OCI-LY3 (cell line): ENCODE measurements around the gene TINAG.

Source experiments
- H2AFZ ChIP-seq: fragments of 200-600, 300-600 bp; shearing (Covaris generic); 2 replicates; pipeline ENCODE4 v1.6.0; 2014; ENCODE audit warnings: antibody characterized with exemption, low read depth, low read length
- H3K27ac ChIP-seq: fragments of 200-600, 300-600 bp; sonication (generic); 2 replicates; pipeline ENCODE4 v1.5.1; 2014; ENCODE audit warnings: mild to moderate bottlenecking, low read length, moderate library complexity, mixed read lengths
- H3K27me3 ChIP-seq: fragments of 200-600, 300-600 bp; sonication (generic); 2 replicates; pipeline ENCODE4 v1.6.1; 2014; ENCODE audit warnings: low read depth, low read length, mixed read lengths
- H3K36me3 ChIP-seq: fragments of 200-600, 300-600 bp; sonication (generic); replicated peaks from 2 replicates; pipeline ENCODE3; 2014; ENCODE audit warnings: low read depth, low read length, mixed read lengths
- H3K4me1 ChIP-seq: fragments of 300-600, 200-600 bp; sonication (generic); 2 replicates; pipeline ENCODE4 v1.6.1; 2014; ENCODE audit warnings: low read length, mixed read lengths
- H3K4me2 ChIP-seq: fragments of 200-600, 300-600 bp; sonication (generic); 2 replicates; pipeline ENCODE4 v1.6.1; 2014; ENCODE audit warnings: low read length, mixed read lengths
- H3K4me3 ChIP-seq: fragments of 300-600, 200-600 bp; sonication (generic); 2 replicates; pipeline ENCODE4 v1.5.1; 2014; ENCODE audit warnings: antibody characterized with exemption, mild to moderate bottlenecking, low read length, moderate library complexity
- H3K79me2 ChIP-seq: fragments of 300-600, 200-600 bp; shearing (Covaris generic); 2 replicates; pipeline ENCODE4 v1.6.1; 2014; ENCODE audit warnings: mild to moderate bottlenecking, low read length, mixed read lengths
- H3K9ac ChIP-seq: fragments of 300-600, 200-600 bp; shearing (Covaris generic); 2 replicates; pipeline ENCODE4 v1.6.0; 2014; ENCODE audit warnings: mild to moderate bottlenecking, low read length, moderate library complexity
- H3K9me3 ChIP-seq: fragments of 200-600, 300-600 bp; shearing (Covaris generic); 2 replicates; pipeline ENCODE4 v1.6.1; 2014; ENCODE audit warnings: low read length, mixed read lengths; ENCODE audit not compliant: insufficient read depth
- H4K20me1 ChIP-seq: fragments of 200-600, 300-600 bp; sonication (generic); 2 replicates; pipeline ENCODE4 v1.6.1; 2016; ENCODE audit warnings: low read length, mixed read lengths; ENCODE audit not compliant: insufficient read depth
- EZH2phosphoT487 ChIP-seq: fragments of 200-600 bp; shearing (Covaris generic); IDR thresholded peaks from 2 replicates; pipeline ENCODE4 v1.6.1; 2018; ENCODE audit warnings: antibody characterized with exemption, mixed run types, low read depth
- TF ChIP-seq, protein P1 (sequence below): fragments of 200-600, 300-600 bp; sonication (generic); IDR thresholded peaks from 2 replicates; pipeline ENCODE4 v1.5.1; 2014; ENCODE audit warnings: antibody characterized with exemption, low read length, low read depth

Gene TINAG

DNA sequence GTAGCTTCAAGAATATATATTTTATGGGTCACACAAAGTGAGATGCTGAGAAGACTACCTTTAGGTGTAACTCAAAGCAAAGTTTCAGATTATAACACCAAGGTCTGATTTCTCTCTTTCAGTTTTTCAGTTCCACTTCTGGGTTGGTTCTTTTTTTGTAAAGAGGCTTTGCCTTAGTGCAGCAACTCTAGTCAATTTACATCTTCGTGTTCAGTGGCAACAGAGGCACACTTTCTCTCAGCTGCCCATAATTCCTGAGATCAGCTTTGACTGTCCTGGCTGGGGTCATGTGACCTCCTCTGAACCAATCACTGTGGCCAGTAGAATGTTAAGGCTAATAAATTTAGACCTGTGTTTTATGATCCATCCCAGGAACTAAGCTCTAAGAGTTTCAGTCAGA is 120.2 kb downstream of the TINAG start:
- H3K27me3 ChIP-seq: no peaks in the 10 kb centered on the region

DNA sequence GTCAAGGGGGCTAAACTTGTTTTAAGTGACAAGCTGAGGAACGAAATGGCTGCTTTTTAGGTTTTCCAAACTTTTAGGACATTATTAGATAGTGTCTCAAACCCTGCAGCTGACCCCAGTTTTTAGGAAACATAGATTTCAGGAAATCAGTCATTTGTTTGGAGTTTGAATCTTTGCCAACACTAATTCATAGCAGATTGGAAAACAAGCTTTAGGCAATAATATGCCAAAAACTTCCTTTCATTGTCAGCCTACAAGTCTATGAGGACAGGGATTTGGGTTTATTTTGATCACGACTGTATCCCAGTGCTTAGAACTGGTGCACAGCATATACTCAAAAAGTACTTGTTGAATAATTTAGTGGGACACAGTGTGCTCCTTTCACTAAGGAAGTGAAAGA is 123.2 kb downstream of the TINAG start:
- Histone ChIP-seq H2AFZ (no peak overlapping the region), H3K4me2 (peak overlapping the region; percentile 44), H3K36me3 (no peaks in the 10 kb centered on the region), H3K9me3 (no peaks in the 10 kb centered on the region), H3K4me3 (no peak overlapping the region), H4K20me1 (no peaks in the 10 kb centered on the region), H3K79me2 (no peaks in the 10 kb centered on the region), H3K9ac (no peak overlapping the region), H3K27ac (no peak overlapping the region), H3K27me3 (no peaks in the 10 kb centered on the region), H3K4me1 (peaks cover 46% of the 10 kb centered on the region)
- no peak for TF ChIP-seq EZH2phosphoT487
- TF ChIP-seq, protein P1, sequence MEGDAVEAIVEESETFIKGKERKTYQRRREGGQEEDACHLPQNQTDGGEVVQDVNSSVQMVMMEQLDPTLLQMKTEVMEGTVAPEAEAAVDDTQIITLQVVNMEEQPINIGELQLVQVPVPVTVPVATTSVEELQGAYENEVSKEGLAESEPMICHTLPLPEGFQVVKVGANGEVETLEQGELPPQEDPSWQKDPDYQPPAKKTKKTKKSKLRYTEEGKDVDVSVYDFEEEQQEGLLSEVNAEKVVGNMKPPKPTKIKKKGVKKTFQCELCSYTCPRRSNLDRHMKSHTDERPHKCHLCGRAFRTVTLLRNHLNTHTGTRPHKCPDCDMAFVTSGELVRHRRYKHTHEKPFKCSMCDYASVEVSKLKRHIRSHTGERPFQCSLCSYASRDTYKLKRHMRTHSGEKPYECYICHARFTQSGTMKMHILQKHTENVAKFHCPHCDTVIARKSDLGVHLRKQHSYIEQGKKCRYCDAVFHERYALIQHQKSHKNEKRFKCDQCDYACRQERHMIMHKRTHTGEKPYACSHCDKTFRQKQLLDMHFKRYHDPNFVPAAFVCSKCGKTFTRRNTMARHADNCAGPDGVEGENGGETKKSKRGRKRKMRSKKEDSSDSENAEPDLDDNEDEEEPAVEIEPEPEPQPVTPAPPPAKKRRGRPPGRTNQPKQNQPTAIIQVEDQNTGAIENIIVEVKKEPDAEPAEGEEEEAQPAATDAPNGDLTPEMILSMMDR: no peak

More for the DNA sequence above, 120.2 kb downstream of the TINAG start:
- H3K4me3 ChIP-seq: peak overlapping the region; percentile 44
- H4K20me1 ChIP-seq: no peaks in the 10 kb centered on the region
- peak overlapping the region; percentile 25 for H3K9ac ChIP-seq
- H3K4me1 ChIP-seq: peaks cover 55% of the 10 kb centered on the region
- no peaks in the 10 kb centered on the region for H3K79me2 ChIP-seq
- peak overlapping the region; percentile 78 for H3K27ac ChIP-seq
- no peak for TF ChIP-seq EZH2phosphoT487
- H3K4me2 ChIP-seq: peak overlapping the region; percentile 66
- no peaks in the 10 kb centered on the region for H3K36me3 ChIP-seq
- peak overlapping the region; percentile 65 for H2AFZ ChIP-seq
- no peaks in the 10 kb centered on the region for H3K9me3 ChIP-seq
